CD4-positive, alpha-beta T cell treated with Interleukin-12 subunit alpha and Interleukin-12 subunit beta, for 1 hour (primary cell): ENCODE results near the gene NSUN4.

ENCODE experiments used
- DNase-seq: peaks from one replicate; pipeline ENCODE4 v3.0.0-alpha.2; 2020

NSUN4 gene

DNA sequence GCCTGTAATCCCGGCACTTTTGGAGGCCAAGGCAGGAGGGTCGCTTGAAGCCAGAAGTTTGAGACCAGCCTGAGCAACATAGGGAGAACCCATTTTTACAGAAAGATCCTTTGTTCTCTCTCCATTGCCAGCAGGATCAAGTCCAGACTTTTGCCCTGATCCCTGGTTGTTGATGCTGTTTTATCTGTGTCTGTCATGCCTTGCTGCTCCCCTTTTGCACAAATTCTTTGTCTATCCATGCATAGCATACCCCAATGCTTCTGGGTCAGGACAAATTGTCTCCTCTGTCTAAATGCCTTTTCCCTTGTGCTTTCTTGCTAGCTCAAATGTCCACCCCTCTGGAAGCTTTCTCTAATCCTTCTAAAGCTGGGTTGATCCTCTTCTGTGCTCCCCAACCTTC is 28.2 kb downstream of the NSUN4 start:
- DNase-seq: no peak

DNA sequence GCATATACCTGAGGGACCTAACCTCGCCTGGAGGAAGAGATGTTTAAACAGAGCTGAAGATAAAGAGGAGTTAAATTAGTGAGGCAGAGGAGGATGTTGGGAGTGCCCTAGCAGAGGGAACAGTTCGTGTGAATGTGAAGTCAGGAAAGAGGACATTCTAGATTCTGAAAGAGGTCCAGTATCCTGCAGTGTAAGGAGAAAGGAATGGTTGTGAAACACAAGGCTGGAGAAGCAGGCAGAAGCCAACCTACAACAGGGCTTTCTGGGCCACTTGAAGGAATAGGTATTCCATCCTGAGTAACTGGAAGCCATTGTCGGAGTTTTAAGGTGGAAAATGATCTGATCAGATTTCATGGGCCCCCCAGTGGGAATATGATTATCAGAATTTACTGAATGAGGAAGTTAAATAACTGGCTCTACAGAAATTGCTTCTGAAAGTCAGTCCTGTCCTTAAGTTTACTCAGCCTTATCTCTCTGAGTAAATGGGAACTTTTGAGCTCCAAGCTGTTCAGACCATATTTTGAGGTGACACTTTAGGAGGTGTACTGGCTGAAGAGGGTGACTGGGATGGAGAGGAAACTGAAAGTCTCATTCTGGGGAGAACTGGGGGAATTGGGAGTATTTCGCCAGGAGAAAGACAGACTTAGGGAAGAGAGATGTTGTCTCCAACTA is 29.1 kb downstream of the NSUN4 start:
- no peak for DNase-seq

DNA sequence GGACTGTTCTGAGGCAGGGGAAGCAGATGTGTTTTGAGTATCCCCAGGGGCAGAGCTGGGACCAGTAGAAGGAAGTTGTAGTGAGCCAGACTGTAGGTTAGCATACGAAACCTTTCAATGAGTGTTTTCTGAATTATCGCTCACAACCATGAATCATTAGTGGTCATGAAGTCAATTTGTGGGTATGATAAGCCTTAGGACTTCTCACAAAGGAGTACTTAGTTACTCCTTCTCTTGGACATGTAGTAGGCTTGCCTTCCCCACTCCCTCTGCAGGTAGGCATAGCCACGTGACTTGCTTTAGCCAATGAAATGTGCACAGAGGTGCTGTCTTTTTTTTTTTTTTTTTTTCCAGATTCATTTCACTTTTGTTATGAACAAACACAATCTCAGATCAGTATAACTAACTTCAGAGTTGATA is 29.6 kb downstream of the NSUN4 start:
- DNase-seq: no peak

DNA sequence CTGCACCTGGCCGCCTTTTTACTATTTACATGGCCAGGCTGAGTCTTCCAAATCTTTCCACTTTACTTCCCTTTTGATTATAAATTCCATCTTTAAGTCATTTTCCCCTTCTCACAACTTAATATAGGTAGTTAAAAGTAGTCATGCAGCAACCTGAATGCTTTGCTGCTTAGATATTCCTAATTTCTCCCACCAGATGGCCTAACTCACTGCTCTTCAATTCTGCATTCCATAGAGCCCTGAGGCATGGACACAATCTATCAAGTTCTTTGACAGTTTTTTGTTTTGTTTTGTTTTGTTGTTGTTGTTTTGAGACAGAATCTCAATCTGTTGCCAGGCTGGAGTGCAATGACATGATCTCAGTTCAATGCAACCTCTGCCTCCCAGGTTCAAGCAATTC is 31.8 kb downstream of the NSUN4 start:
- DNase-seq: no peak

DNA sequence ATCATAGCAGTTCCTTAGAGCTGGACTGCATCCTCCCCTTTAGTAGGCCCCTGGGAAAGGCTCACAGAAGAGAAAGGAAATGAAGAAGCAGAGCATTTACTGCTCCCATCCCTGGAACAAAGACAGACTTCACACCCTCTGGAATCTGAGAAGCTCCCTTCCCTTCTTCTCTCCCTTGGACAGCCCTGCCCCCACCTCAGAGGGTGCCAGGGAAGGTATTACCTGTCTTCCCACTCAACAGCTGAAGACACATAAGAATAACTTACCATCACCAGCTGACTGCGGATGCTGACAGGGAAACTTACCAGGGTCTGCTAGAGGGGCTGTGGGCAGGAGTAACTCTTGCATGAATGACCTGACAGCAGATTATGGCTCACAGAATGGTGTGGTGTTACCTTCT is 39.4 kb downstream of the NSUN4 start:
- DNase-seq: no peak

DNA sequence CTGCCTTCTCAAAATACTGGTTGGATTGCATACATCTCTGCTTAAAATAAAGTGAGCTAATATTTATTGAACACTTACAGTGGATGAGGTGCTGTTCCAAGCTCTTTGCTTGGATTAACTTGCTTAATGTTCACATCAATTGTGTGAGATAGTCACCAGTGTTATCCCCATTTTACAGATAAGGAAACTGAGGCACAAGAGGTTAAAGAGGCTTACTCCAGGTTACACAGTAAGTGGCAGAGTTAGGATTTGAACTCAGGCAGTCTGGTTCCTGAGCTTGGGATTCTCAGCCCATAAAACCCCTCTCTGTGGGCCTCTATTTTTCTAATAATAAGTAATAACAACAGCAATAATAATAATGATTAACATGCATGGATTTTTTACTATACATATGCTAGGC is 39.9 kb downstream of the NSUN4 start:
- DNase-seq: no peak

DNA sequence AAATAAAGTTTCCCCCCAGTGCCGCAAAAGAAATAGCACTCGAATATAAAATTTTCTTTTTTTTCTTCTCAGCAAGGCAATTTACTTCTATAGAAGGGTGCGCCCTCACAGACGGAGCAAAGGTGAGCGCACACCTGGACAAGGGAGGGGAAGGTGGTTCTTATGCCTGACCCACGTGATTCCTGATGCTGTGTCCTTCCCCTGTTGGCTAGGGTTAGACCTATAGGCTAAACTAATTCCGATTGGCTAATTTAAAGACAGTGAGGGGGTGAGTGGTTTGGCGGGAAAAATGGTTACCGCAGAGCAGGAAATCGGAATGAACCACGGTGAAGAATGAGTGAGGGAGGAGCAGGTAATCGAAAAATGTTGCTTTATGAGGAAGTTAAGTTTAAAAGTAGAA is 52.9 kb downstream of the NSUN4 start:
- DNase-seq: no peak

DNA sequence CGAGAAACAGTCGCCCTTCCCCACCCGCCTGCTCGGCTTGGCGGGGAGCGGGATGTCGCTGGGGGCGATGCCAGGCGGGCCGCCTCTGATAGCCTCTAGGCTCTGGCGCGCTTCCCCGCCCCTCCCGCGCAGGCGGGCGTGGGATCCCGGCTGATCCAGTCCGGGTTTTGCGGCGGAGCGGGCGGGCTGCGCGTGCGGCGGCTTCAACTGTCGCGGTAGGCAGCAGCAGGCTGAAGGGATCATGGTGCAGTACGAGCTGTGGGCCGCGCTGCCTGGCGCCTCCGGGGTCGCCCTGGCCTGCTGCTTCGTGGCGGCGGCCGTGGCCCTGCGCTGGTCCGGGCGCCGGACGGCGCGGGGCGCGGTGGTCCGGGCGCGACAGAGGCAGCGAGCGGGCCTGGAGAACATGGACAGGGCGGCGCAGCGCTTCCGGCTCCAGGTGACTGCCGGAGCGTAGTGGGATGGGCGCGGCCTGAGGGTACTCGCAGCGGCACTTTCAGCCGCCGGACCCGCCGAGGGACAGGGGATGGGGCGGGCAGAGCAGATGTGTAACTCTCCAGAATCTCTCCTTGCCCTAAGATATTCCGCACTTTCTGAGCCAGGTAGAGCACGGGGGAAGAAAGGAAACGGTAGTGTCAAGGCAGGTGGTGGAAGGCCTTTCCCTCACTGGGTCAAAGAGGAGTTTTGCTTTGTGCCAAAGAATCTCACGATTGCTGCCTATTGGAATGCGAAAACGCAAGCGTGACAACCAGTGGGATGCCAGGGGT is 53.7 kb downstream of the NSUN4 start, which contains the start of gene FAAH:
Gene FAAH, plus strand, starts transcription at position 210 of the 764 bp plus-strand sequence. Its CDS starts 32 bp downstream, at position 242.
- DNase-seq: peak; percentile 55

DNA sequence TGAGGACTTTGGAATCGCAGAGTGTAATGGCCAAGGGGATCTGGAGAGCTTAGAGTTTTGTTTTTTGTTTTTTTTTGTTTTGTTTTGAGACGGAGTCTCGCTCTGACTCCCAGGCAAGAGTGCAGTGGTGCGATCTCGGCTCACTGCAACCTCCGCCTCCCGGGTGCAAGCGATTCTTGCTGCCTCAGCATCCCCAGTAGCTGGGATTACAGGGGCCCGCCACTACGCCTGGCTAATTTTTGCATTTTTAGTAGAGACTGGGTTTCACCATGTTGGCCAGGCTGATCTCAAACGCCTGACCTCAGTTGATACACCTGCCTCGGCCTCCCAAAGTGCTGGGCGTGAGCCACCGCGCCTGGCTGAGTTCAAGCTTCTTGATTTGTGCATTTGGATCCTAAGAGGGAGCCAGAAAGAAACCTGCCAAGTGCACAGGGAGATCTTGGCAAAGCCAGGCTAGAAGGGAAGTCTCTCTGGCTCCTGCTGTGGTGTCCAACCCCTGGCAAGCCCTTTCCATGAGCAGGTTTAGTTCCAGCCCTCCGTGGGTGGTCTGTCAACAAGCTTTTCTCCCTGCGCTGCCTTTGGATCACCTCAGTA is 54.4 kb downstream of the NSUN4 start:
- no peak for DNase-seq

DNA sequence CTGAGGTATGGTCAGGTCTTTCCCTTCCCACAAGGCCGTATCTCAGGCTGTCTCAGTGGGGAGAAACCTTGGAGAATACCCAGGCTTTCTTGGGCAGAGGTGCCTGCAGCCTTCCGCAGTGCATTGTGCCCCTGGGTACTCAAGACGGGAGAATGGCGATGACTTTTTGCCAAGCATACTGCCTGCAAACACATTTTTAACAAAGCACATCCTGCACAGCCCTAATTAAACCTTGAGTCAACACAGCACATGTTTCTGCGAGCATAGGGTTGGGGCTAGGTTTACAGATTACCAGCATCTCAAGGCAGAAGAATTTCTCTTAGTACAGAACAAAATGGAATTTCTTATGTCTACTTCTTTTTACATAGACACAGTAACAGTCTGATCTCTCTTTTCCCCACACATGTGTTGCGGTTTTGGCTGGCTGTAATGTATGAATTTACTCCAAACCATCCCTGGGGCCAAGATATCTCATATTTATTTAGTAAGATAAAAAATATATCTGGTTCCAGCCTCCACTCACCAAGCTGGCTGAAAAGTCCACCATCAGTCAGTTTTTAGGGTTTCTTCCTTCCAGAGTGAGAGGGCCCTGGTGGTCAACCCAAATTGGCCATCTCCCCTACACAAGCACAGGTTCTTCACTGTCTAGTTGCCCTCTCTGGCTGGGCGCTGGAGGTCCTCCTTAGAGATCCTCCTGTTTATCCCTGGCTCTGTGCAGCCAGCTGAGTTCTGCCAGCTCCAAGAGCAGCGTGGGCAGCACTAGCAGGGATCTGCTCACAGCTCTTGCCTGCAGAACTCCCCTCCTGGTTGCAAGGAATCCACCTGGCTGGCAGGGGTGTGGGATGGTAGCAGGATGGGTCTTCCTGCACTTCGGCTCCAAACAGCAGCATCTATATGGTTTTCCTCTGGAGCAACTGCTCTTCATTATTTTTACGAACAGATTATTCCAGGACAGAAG is 56.1 kb downstream of the NSUN4 start:
- no peak for DNase-seq

DNA sequence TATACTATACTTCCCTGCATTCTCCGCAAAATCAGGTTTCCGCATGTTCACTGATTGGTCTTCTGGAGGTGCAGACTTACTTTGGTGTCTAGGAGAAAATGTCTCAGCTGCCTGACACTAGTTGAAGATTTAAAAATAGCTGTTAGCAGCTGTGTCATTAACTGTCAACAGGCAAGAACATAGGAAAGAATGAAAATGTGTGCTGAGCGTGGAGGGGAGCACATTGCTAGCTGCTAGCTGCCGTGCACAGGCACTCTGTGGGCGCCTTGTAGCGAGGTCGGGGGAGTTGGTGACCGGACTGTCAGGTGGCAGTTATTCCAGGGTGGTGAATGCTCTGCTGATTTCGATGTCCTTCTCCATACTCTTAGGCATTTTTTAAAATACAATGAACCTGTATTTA is 58.7 kb downstream of the NSUN4 start:
- no peak for DNase-seq

DNA sequence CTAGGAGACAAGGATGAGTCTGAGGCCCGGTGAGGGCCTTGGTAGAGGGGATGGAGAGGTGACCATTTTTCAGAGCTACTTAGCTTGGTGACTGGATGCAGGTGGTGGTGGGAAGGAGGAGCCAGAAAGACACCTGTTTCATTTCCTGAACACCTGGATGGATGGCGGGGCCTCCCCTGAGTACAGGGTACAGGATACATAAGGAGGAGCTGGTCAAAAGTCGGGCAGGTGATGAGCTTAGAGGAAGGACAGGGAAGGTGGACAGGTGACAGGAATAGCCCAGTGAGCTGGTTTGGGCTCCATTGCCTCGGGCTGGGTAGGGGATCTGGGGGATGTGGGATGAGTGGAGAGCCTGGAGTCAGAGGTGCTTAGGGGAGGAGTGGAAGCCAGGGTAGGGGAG is 59.8 kb downstream of the NSUN4 start:
- DNase-seq: no peak

DNA sequence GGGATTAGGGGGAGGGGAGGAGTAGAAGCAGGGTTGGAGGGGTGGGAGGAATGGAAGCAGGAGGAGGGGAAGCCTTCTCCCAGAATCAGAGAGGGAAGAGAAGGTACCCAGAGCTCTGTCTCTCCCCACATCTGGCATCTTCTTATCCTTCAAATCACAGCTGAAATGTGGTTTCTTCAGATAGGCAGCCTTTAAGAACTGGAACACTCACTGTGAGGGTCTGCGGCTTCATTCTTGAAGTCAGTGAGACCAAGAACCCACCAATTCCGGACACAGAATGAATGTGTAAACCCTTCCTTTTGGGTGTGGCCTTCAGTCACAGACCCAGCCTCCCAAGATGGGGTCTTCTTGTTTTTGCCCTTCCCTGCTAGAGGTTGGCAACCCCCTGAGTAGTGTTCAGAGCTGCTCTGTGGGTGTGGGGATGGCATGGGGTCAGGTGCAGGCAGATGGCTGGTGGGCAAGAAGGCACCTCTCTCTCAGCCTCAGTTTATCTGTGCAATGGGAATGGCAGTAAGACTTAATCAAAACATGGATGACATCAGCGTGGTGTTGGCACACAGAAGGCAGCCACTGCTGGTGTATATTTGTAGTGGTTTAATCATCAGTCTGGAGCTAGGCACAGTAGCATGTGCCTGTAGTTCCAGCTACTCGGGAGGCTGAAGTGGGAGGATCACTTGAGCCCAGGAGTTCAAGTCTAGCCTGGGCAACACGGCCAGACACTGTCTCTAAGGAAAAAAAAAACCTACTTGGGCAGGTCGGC is 60.7 kb downstream of the NSUN4 start:
- DNase-seq: no peak

DNA sequence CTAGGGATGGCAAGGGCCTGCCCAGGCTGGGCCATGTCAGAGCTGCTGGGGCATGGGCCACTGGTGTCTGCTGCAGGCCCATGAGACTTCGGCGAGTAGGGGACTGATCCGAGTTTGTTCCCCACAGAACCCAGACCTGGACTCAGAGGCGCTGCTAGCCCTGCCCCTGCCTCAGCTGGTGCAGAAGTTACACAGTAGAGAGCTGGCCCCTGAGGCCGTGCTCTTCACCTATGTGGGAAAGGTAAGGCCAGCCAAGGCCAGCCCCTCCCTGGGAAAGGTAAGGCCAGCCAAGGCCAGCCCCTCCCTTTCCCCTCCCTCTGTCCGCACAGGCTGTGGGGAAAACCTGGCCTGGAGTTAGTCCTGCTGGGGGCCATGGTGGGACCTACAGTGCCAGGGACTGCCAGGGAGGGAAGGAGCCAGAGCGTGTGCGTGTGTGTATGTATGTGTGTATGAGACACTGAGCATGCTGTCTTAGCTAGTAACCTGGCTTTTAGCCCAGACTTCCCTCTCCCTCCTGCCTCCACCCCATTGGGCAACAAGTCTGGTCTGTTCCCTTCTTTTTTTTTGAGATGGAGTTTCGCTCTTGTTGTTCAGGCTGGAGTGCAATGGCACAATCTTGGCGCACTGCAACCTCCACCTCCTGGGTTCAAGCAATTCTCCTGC is 61.5 kb downstream of the NSUN4 start:
- DNase-seq: no peak

DNA sequence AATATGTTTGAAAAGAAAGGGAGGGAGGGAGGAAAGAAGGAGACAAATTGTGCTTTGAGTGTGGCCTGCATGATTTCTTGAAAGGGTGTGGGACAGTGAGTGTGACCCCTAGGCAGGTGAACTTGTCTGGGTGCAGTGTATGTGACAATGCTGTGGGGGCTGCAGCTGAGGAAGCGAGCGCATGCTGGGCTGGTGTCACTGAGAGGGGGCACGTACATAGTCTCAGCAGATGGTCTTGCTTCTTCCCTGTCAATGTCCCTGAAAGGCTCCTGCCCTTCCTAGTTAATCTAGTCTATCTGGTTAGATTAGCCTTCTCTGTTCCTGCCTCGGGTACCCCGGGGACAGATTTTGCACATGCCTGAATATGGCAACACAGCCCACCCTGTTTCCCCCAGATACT is 63.3 kb downstream of the NSUN4 start:
- DNase-seq: no peak

DNA sequence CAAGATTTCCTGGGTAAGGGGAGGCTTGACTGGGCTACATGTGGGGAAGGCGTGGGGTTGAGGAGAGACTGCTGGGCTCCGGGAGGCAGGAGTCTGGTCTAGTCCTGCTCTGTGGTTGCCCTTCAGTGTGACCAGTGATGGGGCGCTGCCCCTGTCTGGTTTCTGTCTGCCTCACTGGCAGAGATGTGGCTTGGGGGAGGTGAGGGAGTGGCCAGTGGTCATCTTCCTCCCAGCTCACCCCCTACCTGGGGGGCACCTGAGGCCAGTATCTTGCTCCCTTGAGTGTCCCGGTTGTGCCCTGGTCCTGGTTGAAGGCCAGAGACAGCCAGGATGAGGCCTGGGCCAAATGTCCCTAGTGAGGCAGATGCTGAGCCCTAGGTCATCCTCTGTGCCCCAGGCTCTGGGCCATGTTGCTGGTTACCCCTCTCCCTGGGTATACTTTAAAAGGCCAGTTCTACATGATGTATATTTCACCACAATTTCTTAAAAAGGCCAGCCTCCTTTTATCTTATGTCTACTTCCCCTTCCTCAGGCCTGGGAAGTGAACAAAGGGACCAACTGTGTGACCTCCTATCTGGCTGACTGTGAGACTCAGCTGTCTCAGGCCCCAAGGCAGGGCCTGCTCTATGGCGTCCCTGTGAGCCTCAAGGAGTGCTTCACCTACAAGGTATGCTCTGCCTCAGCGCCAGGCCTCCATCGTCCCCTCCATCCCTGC is 64.0 kb downstream of the NSUN4 start:
- no peak for DNase-seq

DNA sequence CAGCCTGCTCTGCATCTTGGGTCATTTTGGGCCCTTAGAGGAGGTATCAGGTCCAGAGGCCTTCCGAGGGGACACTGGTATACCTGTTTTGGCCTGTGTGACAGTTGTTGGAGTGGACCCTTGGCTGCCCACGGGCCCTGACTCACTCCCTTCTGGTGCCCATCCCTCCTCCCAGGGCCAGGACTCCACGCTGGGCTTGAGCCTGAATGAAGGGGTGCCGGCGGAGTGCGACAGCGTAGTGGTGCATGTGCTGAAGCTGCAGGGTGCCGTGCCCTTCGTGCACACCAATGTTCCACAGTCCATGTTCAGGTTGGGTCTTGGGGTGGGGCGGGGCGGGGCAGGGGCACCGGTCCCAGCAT is 64.6 kb downstream of the NSUN4 start:
- DNase-seq: no peak

DNA sequence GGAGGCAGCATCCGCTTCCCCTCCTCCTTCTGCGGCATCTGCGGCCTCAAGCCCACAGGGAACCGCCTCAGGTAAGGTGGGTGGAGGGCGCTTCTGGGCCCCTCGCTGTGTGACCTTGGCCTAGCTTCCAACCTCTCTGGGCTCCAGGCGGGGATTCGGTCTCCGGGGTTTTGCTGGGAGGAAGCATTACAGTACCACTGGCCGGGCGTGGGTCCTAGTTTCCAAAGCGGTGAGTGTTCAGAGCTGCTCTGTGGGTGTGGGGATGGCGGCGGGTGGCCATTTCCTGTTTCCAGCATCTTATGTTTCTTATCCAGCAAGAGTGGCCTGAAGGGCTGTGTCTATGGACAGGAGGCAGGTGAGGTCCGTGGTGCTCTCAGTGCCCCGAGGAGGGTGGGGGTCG is 65.1 kb downstream of the NSUN4 start:
- no peak for DNase-seq

DNA sequence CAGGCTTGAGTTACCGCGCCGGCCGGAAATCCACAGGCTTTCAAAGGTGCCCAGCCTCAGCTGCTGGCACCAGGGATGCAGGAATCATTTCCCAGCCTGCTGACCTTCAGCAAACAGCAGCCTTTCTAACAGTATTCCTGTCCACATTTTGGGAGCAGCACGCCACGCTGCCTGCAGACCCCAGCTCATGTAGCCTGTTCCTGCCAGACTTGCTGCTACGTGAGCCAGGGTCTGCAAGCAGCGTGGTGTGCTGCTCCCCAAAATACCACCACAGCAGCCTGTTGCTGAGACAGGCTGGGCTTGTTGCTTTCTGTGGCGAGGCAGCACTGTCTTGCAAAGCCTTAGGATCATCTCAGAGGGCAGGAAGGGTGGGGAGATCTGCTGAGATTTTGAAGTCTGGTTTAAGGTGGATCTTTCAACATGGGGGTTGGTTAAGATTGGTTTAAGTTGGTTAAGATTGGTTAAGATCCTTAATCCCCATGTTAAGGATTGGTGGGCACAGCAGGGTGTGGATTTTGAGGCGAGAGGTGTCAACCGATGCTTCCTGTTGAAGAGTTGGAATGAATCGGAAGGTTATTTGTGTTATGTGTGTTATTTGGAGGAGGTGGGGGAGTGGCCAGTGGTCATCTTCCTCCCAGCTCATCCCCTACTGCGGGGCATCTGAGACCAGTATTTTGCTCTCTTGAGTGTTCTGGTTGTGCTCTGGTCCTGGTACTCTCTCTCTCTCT is 66.4 kb downstream of the NSUN4 start:
- DNase-seq: no peak

DNA sequence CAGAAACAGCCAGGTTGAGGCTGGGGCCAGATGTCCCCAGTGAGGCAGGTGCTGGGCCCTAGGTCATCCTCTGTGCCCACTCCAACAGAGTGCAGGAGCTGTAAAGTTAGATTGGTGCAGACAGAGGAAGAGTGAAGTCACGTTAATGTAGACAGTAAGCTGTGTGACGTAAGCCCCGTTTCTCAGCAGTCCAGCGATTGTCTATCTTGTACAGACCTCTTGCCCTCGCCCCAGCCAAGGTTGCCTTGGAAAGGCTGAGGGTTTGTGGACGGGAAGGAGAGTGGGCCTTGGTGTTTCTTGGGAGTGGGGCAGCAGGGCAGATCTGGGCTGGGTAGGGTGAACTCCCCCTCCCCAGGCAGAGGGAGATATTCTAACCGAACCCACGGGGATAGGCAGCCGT is 67.0 kb downstream of the NSUN4 start:
- DNase-seq: no peak
